Karpas-422 (cell line): Measurements from ENCODE around the gene ETV7. TPM values are rescaled to one million over a fixed set of nuclear protein-coding genes. Genes with fewer than 3 reads are reported as not detected.

Experiments
- DNase-seq: peaks from one replicate; pipeline ENCODE4 v3.0.0-alpha.2; 2015
- H2AFZ ChIP-seq: fragments of 200-600 bp; sonication (generic); 2 replicates; pipeline ENCODE4 v1.6.1; 2014; ENCODE audit warnings: antibody characterized with exemption, low read length, mixed read lengths
- H3K27ac ChIP-seq: fragments of 200-600 bp; sonication (generic); 2 replicates; pipeline ENCODE4 v1.5.1; 2014; ENCODE audit warnings: mild to moderate bottlenecking, low read length, moderate library complexity
- H3K27me3 ChIP-seq: fragments of 200-600 bp; sonication (generic); 2 replicates; pipeline ENCODE4 v1.6.1; 2014; ENCODE audit warnings: low read length, mixed read lengths
- H3K36me3 ChIP-seq: fragments of 200-600 bp; sonication (generic); 2 replicates; pipeline ENCODE4 v1.6.1; 2014; ENCODE audit warnings: low read length, mixed read lengths; ENCODE audit not compliant: insufficient read depth
- H3K4me1 ChIP-seq: fragments of 200-600 bp; sonication (generic); 2 replicates; pipeline ENCODE4 v1.6.1; 2014; ENCODE audit warnings: mild to moderate bottlenecking, low read length, mixed read lengths
- H3K4me2 ChIP-seq: fragments of 200-600 bp; sonication (generic); 2 replicates; pipeline ENCODE4 v1.6.1; 2014; ENCODE audit warnings: low read length, low read depth, mild to moderate bottlenecking; ENCODE audit not compliant: poor library complexity, severe bottlenecking
- H3K4me3 ChIP-seq: fragments of 200-600 bp; sonication (generic); 2 replicates; pipeline ENCODE4 v1.5.1; 2014; ENCODE audit warnings: mild to moderate bottlenecking, antibody characterized with exemption, low read length, mixed read lengths
- H3K79me2 ChIP-seq: fragments of 200-600 bp; sonication (generic); 2 replicates; pipeline ENCODE4 v1.6.1; 2014; ENCODE audit warnings: mild to moderate bottlenecking, low read length, mixed read lengths
- H3K9ac ChIP-seq: fragments of 200-600 bp; sonication (generic); 2 replicates; pipeline ENCODE4 v1.6.0; 2014; ENCODE audit warnings: low read length
- H3K9me2 ChIP-seq: fragments of 200-600 bp; sonication (generic), shearing (Covaris generic); replicated peaks from 2 replicates; pipeline ENCODE4 v1.6.0; 2014; ENCODE audit warnings: mild to moderate bottlenecking, low read length, moderate library complexity; ENCODE audit not compliant: insufficient read depth
- H3K9me3 ChIP-seq: fragments of 300-700, 200-600 bp; sonication (generic); 2 replicates; pipeline ENCODE4 v1.6.1; 2014; ENCODE audit warnings: low read length, mixed read lengths
- H4K20me1 ChIP-seq: fragments of 200-600 bp; sonication (generic); 2 replicates; pipeline ENCODE4 v1.6.1; 2014; ENCODE audit warnings: mild to moderate bottlenecking, antibody characterized with exemption, low read length, low read depth; ENCODE audit not compliant: insufficient read depth
- total RNA-seq: library from RNA; depleted of rRNA; stranded (reverse); fragments of >200 nt; shearing (Covaris generic); gene quantifications from 2 replicates; pipeline ENCODE4 v1.2.3, GENCODE V29; 2014; ENCODE audit warnings: low replicate concordance

ETV7 gene
- total RNA-seq, 1 experiment from 2014 or later, result not detected

- Histone ChIP-seq H3K27ac (no peak overlapping the region), H2AFZ (no peak overlapping the region), H3K4me2 (no peak overlapping the region), H4K20me1 (no peaks in the 10 kb centered on the region), H3K36me3 (no peaks in the 10 kb centered on the region), H3K9me3 (no peaks in the 10 kb centered on the region), H3K4me3 (no peak overlapping the region), H3K27me3 (no peaks in the 10 kb centered on the region), H3K9me2 (no peaks in the 10 kb centered on the region), H3K4me1 (0 out of 2 replicates have a peak, but pooled peaks cover 2% of the 10 kb centered on the region), H3K9ac (no peak overlapping the region), H3K79me2 (no peaks in the 10 kb centered on the region)
- no peak for DNase-seq
These were observed 7.3 kb downstream of the ETV7 start for GRCh38 chr6:36380166-36380565.

- H3K9me2 ChIP-seq, result no peaks in the 10 kb centered on the region
- no peak overlapping the region for H3K9ac ChIP-seq
- no peaks in the 10 kb centered on the region for H3K9me3 ChIP-seq
- DNase-seq, result no peak
- no peak overlapping the region for H3K4me3 ChIP-seq
- H3K4me2 ChIP-seq, result no peak overlapping the region
- H3K27me3 ChIP-seq, result no peaks in the 10 kb centered on the region
- no peaks in the 10 kb centered on the region for H3K79me2 ChIP-seq
- no peaks in the 10 kb centered on the region for H3K36me3 ChIP-seq
- no peaks in the 10 kb centered on the region for H4K20me1 ChIP-seq
- H3K27ac ChIP-seq, result no peak overlapping the region
- H3K4me1 ChIP-seq, result 0 out of 2 replicates have a peak, but pooled peaks cover 2% of the 10 kb centered on the region
- no peak overlapping the region for H2AFZ ChIP-seq
These were observed 8.5 kb downstream of the ETV7 start for GRCh38 chr6:36378936-36379335.

- Histone ChIP-seq H3K4me3 (no peak overlapping the region), H3K9me2 (no peaks in the 10 kb centered on the region), H3K9ac (no peak overlapping the region), H3K27me3 (no peaks in the 10 kb centered on the region), H3K4me1 (0 out of 2 replicates have a peak, but pooled peaks cover 2% of the 10 kb centered on the region), H2AFZ (no peak overlapping the region), H3K9me3 (no peaks in the 10 kb centered on the region), H4K20me1 (no peaks in the 10 kb centered on the region), H3K79me2 (no peaks in the 10 kb centered on the region), H3K36me3 (no peaks in the 10 kb centered on the region), H3K4me2 (no peak overlapping the region), H3K27ac (no peak overlapping the region)
- DNase-seq, result no peak
These were observed 9.1 kb downstream of the ETV7 start for GRCh38 chr6:36378243-36378920.

GRCh38 chr6:36377594-36377993, 9.9 kb downstream of the ETV7 start:
- Histone ChIP-seq H3K4me2 (no peak overlapping the region), H3K4me3 (no peak overlapping the region), H3K4me1 (0 out of 2 replicates have a peak, but pooled peaks cover 2% of the 10 kb centered on the region), H3K9ac (no peak overlapping the region), H3K36me3 (no peaks in the 10 kb centered on the region), H2AFZ (no peak overlapping the region), H3K79me2 (no peaks in the 10 kb centered on the region), H4K20me1 (no peaks in the 10 kb centered on the region), H3K27ac (no peak overlapping the region), H3K9me2 (no peaks in the 10 kb centered on the region), H3K9me3 (no peaks in the 10 kb centered on the region), H3K27me3 (no peaks in the 10 kb centered on the region)
- no peak for DNase-seq

- H3K9me2 ChIP-seq, result no peaks in the 10 kb centered on the region
- no peak overlapping the region for H3K9ac ChIP-seq
- DNase-seq, result no peak
- H3K79me2 ChIP-seq, result no peaks in the 10 kb centered on the region
- no peaks in the 10 kb centered on the region for H4K20me1 ChIP-seq
- no peaks in the 10 kb centered on the region for H3K9me3 ChIP-seq
- H3K27ac ChIP-seq, result no peak overlapping the region
- no peaks in the 10 kb centered on the region for H3K36me3 ChIP-seq
- no peak overlapping the region for H3K4me3 ChIP-seq
- H3K4me1 ChIP-seq, result 0 out of 2 replicates have a peak, but pooled peaks cover 2% of the 10 kb centered on the region
- H2AFZ ChIP-seq, result no peak overlapping the region
- no peak overlapping the region for H3K4me2 ChIP-seq
- no peaks in the 10 kb centered on the region for H3K27me3 ChIP-seq
These were observed 10.7 kb downstream of the ETV7 start for GRCh38 chr6:36376742-36377141.

GRCh38 chr6:36376183-36376582, 11.3 kb downstream of the ETV7 start:
- H2AFZ ChIP-seq, result no peak overlapping the region
- 0 out of 2 replicates have a peak, but pooled peaks cover 2% of the 10 kb centered on the region for H3K4me1 ChIP-seq
- no peaks in the 10 kb centered on the region for H4K20me1 ChIP-seq
- no peaks in the 10 kb centered on the region for H3K9me3 ChIP-seq
- no peaks in the 10 kb centered on the region for H3K9me2 ChIP-seq
- no peak overlapping the region for H3K9ac ChIP-seq
- no peaks in the 10 kb centered on the region for H3K27me3 ChIP-seq
- no peak overlapping the region for H3K4me3 ChIP-seq
- no peak overlapping the region for H3K27ac ChIP-seq
- H3K36me3 ChIP-seq, result no peaks in the 10 kb centered on the region
- no peak for DNase-seq
- H3K79me2 ChIP-seq, result no peaks in the 10 kb centered on the region
- H3K4me2 ChIP-seq, result no peak overlapping the region

- no peaks in the 10 kb centered on the region for H3K36me3 ChIP-seq
- H3K9ac ChIP-seq, result no peak overlapping the region
- no peak overlapping the region for H3K4me2 ChIP-seq
- no peak overlapping the region for H3K27ac ChIP-seq
- H3K79me2 ChIP-seq, result no peaks in the 10 kb centered on the region
- H4K20me1 ChIP-seq, result no peaks in the 10 kb centered on the region
- H3K9me3 ChIP-seq, result no peaks in the 10 kb centered on the region
- H3K4me3 ChIP-seq, result no peak overlapping the region
- no peak for DNase-seq
- H2AFZ ChIP-seq, result no peak overlapping the region
- no peaks in the 10 kb centered on the region for H3K9me2 ChIP-seq
- H3K4me1 ChIP-seq, result 0 out of 2 replicates have a peak, but pooled peaks cover 2% of the 10 kb centered on the region
- H3K27me3 ChIP-seq, result no peaks in the 10 kb centered on the region
These were observed 11.8 kb downstream of the ETV7 start for GRCh38 chr6:36375644-36376155.

- no peak for DNase-seq
- Histone ChIP-seq H2AFZ (no peak overlapping the region), H3K27me3 (no peaks in the 10 kb centered on the region), H3K4me3 (no peak overlapping the region), H3K9me2 (no peaks in the 10 kb centered on the region), H3K36me3 (no peaks in the 10 kb centered on the region), H3K4me1 (0 out of 2 replicates have a peak, but pooled peaks cover 2% of the 10 kb centered on the region), H3K4me2 (no peak overlapping the region), H3K79me2 (no peaks in the 10 kb centered on the region), H3K9ac (no peak overlapping the region), H4K20me1 (no peaks in the 10 kb centered on the region), H3K9me3 (no peaks in the 10 kb centered on the region), H3K27ac (no peak overlapping the region)
These were observed 12.5 kb downstream of the ETV7 start for GRCh38 chr6:36374972-36375371.
